Thoracic aorta (tissue), 2 donors: ENCODE measurements around the gene KNG1. TPM values are rescaled to one million over a fixed set of nuclear protein-coding genes. Genes with fewer than 3 reads are reported as not detected.

ENCODE experiments used
- ATAC-seq: fragments of 150-250 bp; one replicate; pipeline ENCODE4 v1.8.0; 2017; ENCODE audit warnings: low read depth; ENCODE audit not compliant: insufficient number of reproducible peaks, low FRiP score
- DNase-seq: peaks from one replicate; pipeline ENCODE4 v3.0.0-alpha.2; 2020; ENCODE audit warnings: low spot score
- H3K27ac ChIP-seq, 2 donors: fragments of 200-600 bp; sonication (generic); 1 replicate in 1 of 2; 2 replicates in 1 of 2; pipeline ENCODE4 v1.5.1; 2016; ENCODE audit warnings: mild to moderate bottlenecking in 2 of 2, moderate library complexity in 2 of 2
- H3K27me3 ChIP-seq: fragments of 200-600 bp; sonication (generic); replicated peaks from 2 replicates; pipeline ENCODE4 v1.6.0; 2016; ENCODE audit warnings: mild to moderate bottlenecking; ENCODE audit not compliant: insufficient read depth
- H3K36me3 ChIP-seq: fragments of 200-600 bp; sonication (generic); one replicate; pipeline ENCODE4 v1.5.1; 2016
- H3K4me1 ChIP-seq, 2 donors: fragments of 200-600 bp; sonication (generic); 1 replicate in 1 of 2; 2 replicates in 1 of 2; pipeline versions ENCODE4 v1.5.1 to v1.6.0; 2016; ENCODE audit warnings: low read depth in 2 of 2, mild to moderate bottlenecking in 1 of 2; ENCODE audit not compliant: control insufficient read depth in 1 of 2
- H3K4me3 ChIP-seq: fragments of 200-600 bp; sonication (generic); 2 replicates; pipeline ENCODE4 v1.5.1; 2016; ENCODE audit warnings: mild to moderate bottlenecking
- H3K9me3 ChIP-seq: fragments of 200-600 bp; sonication (generic); 2 replicates; pipeline ENCODE4 v1.5.1; 2016
- total RNA-seq, 2 donors: library from RNA; depleted of rRNA; stranded (reverse); fragments of >200 nt; gene quantifications; one replicate each; pipeline versions ENCODE4 v1.1.0 to v1.2.3, GENCODE V29; 2016
- TF ChIP-seq, protein P1 (sequence below): fragments of 200-600 bp; sonication (generic); IDR thresholded peaks from one replicate; pipeline ENCODE4 v1.5.1; 2019; ENCODE audit warnings: antibody characterized with exemption

The KNG1 gene
- total RNA-seq, 2 donors from 2014 or later: not detected

DNA sequence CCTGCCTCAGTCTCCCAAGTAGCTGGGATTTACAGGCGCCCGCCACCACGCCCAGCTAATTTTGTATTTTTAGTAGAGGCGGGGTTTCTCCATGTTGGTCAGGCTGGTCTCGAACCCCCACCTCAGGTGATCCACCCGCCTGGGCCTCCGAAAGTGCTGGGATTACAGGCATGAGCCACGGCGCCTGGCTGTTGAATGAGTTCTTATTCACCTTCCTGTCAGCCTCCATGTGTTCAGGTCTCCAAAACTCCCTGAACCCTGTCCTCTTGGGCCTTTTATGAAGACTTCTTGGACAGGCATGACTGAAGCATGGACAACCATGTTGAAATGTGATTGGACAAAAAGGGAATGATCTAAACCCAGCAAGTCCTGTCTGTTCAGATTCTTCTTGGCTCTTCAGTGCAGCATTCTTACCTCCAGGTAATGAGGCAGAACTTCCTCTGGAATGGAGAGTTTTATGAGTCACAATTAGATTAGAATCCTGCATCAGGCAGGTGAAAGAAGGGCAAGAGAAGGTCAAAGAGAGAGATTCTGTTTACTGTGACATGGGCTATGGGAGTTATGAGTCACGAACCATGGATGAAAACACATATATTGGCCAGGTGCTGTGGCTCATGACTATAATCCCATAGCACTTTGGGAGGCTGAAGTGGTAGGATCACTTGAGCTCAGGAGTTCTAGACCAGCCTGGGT, 43.1 kb downstream of the KNG1 start:
- no peaks in the 10 kb centered on the region for H3K4me1 ChIP-seq
- H3K4me3 ChIP-seq: no peak overlapping the region
- H3K9me3 ChIP-seq: no peaks in the 10 kb centered on the region
- no peak overlapping the region for H3K27ac ChIP-seq
- no peak for ATAC-seq
- TF ChIP-seq, protein P1, sequence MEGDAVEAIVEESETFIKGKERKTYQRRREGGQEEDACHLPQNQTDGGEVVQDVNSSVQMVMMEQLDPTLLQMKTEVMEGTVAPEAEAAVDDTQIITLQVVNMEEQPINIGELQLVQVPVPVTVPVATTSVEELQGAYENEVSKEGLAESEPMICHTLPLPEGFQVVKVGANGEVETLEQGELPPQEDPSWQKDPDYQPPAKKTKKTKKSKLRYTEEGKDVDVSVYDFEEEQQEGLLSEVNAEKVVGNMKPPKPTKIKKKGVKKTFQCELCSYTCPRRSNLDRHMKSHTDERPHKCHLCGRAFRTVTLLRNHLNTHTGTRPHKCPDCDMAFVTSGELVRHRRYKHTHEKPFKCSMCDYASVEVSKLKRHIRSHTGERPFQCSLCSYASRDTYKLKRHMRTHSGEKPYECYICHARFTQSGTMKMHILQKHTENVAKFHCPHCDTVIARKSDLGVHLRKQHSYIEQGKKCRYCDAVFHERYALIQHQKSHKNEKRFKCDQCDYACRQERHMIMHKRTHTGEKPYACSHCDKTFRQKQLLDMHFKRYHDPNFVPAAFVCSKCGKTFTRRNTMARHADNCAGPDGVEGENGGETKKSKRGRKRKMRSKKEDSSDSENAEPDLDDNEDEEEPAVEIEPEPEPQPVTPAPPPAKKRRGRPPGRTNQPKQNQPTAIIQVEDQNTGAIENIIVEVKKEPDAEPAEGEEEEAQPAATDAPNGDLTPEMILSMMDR: no peak
- H3K27me3 ChIP-seq: no peaks in the 10 kb centered on the region
- H3K36me3 ChIP-seq: no peaks in the 10 kb centered on the region
- no peak for DNase-seq

GRCh38 chr3:186760897-186761447, 43.8 kb downstream of the KNG1 start:
- Histone ChIP-seq H3K36me3 (no peaks in the 10 kb centered on the region), H3K4me3 (no peak overlapping the region), H3K27me3 (no peaks in the 10 kb centered on the region), H3K9me3 (no peaks in the 10 kb centered on the region), H3K4me1 (no peaks in the 10 kb centered on the region), H3K27ac (no peak overlapping the region)
- TF ChIP-seq, protein P1: no peak
- DNase-seq: no peak
- ATAC-seq: no peak

DNA sequence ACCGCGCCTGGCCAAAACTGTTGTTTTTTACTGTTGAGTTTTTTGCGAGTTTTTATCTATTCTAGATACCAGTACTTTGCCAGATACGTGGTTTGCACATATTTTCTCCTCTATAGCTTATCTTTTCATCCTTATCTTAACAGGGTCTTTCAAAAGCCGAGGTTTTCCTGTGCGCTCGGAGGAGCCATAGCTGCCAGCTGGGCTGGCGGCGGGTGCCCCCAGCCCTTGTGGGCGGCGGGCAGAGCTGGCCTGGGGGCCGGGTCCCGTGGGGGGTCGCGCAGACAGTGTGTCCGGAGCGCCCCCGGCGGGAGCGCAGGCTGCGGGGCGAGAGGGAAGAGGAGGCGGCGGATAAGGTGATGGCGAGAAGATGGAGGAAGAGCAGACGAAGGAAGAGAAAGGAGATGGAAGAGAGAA, 55.1 kb downstream of the KNG1 start:
- H3K27ac ChIP-seq: peak overlapping the region; percentile 39 to 49
- ATAC-seq (no peak), DNase-seq (no peak)
- H3K36me3 ChIP-seq: no peaks in the 10 kb centered on the region
- H3K4me3 ChIP-seq: peak overlapping the region; percentile 74
- H3K4me1 ChIP-seq: peaks cover 4 to 14% of the 10 kb centered on the region in 2 donors
- no peaks in the 10 kb centered on the region for H3K27me3 ChIP-seq
- TF ChIP-seq, protein P1: no peak
- H3K9me3 ChIP-seq: no peaks in the 10 kb centered on the region

GRCh38 chr3:186772701-186773417, 55.7 kb downstream of the KNG1 start:
- peak; percentile 23 for ATAC-seq
- Histone ChIP-seq H3K4me3 (peak overlapping the region; percentile 74), H3K27ac (peak overlapping the region; percentile 39 to 49), H3K36me3 (no peaks in the 10 kb centered on the region), H3K4me1 (peaks cover 4 to 14% of the 10 kb centered on the region in 2 donors), H3K9me3 (no peaks in the 10 kb centered on the region), H3K27me3 (no peaks in the 10 kb centered on the region)
- TF ChIP-seq, protein P1: no peak
- DNase-seq: no peak

DNA sequence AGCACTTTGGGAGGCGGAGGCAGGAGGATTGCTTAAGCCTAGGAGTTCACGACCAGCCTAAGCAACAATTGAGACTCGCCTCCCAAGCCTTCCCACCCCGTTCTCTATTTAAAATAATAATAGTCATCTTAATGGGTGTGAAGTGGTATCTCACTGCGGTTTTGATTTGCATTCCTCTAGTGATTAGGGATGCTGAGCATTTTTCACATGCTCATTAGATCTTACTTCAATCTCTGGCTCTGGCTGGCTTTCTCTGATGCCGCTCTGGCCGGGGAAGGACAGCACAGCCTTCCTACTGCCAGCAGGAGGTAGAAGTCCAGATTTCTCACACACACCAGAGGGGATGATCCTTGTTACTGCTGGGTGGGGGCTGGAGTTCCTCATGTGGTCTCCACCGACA, 58.8 kb downstream of the KNG1 start:
- ATAC-seq: no peak
- Histone ChIP-seq H3K4me1 (peaks cover 4 to 14% of the 10 kb centered on the region in 2 donors), H3K27me3 (no peaks in the 10 kb centered on the region), H3K27ac (no peak overlapping the region), H3K4me3 (no peak overlapping the region), H3K36me3 (no peaks in the 10 kb centered on the region), H3K9me3 (no peaks in the 10 kb centered on the region)
- DNase-seq: no peak
- TF ChIP-seq, protein P1: no peak
